Body of pancreas (tissue), 4 donors: Measurements from ENCODE around the gene ADGRA3.

Experiments used
- POLR2A ChIP-seq, 3 donors: fragments of 450-650 bp; IDR thresholded peaks; one replicate each; pipeline ENCODE4 v1.6.1; 2016; ENCODE audit warnings: antibody characterized with exemption in 3 of 3, mild to moderate bottlenecking in 2 of 3
- TF ChIP-seq, protein P1 (sequence below), 7 experiments: fragments of 450-650 bp in 4 of 7; fragments of 200-600 bp in 3 of 7; sonication (generic) in 3 of 7; IDR thresholded peaks; one replicate each; pipeline ENCODE4 v1.5.1; 2016 to 2019; ENCODE audit warnings: antibody characterized with exemption in 7 of 7

- TF ChIP-seq, protein P1, sequence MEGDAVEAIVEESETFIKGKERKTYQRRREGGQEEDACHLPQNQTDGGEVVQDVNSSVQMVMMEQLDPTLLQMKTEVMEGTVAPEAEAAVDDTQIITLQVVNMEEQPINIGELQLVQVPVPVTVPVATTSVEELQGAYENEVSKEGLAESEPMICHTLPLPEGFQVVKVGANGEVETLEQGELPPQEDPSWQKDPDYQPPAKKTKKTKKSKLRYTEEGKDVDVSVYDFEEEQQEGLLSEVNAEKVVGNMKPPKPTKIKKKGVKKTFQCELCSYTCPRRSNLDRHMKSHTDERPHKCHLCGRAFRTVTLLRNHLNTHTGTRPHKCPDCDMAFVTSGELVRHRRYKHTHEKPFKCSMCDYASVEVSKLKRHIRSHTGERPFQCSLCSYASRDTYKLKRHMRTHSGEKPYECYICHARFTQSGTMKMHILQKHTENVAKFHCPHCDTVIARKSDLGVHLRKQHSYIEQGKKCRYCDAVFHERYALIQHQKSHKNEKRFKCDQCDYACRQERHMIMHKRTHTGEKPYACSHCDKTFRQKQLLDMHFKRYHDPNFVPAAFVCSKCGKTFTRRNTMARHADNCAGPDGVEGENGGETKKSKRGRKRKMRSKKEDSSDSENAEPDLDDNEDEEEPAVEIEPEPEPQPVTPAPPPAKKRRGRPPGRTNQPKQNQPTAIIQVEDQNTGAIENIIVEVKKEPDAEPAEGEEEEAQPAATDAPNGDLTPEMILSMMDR (IDR thresholded peaks at IDR 0.05), result no peak
- TF ChIP-seq POLR2A (IDR thresholded peaks at IDR 0.05), result no peak
Measured at GRCh38 chr4:22534374-22534773, 18.5 kb upstream of the ADGRA3 start.
